Erythroblast (primary cell): Measurements from ENCODE around the gene THBS2.

ENCODE experiments used
- GATA1 ChIP-seq: IDR thresholded peaks from 2 replicates; pipeline ENCODE4 v1.6.1; 2011; ENCODE audit warnings: low read depth, mild to moderate bottlenecking, control low read depth, low read length, moderate library complexity
- POLR2A ChIP-seq: IDR thresholded peaks from 2 replicates; pipeline ENCODE4 v1.6.1; 2011; ENCODE audit warnings: mild to moderate bottlenecking, low read length

GRCh38 chr6:169251822-169252504 lies 1.7 kb downstream of the THBS2 start:
- TF ChIP-seq POLR2A (no peak), GATA1 (no peak)
